H1 (cell line): Measurements from ENCODE around the gene MAST2. TPM values are rescaled to one million over a fixed set of nuclear protein-coding genes. Genes with fewer than 3 reads are reported as not detected.

Experiments
- CTCF ChIA-PET: fragments of 300-600 bp; sonication (Branson Sonifier 250); formaldehyde crosslinking; loops from one replicate; lab custom pipeline; 2021; ENCODE audit not compliant: partially characterized antibody; lab: Charles Lee
- POLR2A ChIA-PET: fragments of 300-600 bp; sonication (Branson Sonifier 250); formaldehyde crosslinking; loops from one replicate; lab custom pipeline; 2021; ENCODE audit warnings: inconsistent platforms; ENCODE audit not compliant: partially characterized antibody; lab: Charles Lee
- DNase-seq, 2 experiments: peaks; one replicate each; pipeline versions ENCODE4 v3.0.0 to v3.0.0-alpha.2; 2010 to 2022; ENCODE audit warnings: low spot score in 2 of 2, low read depth in 1 of 2, mixed read lengths in 1 of 2
- FAIRE-seq: peaks from 2 replicates; lab custom pipeline; 2011; peaks lifted over from hg19 to GRCh38; lab: Jason Lieb, UNC
- H2AFZ ChIP-seq: 2 replicates; pipeline ENCODE4 v1.8.1; 2012; ENCODE audit warnings: low read length, inconsistent platforms
- H2AK5ac ChIP-seq: 2 replicates; pipeline ENCODE4 v1.6.1; 2013; ENCODE audit warnings: low read depth, low read length
- H2BK120ac ChIP-seq: replicated peaks from 2 replicates; pipeline ENCODE3; 2013; ENCODE audit warnings: low read depth, low read length, inconsistent platforms
- H2BK12ac ChIP-seq: 2 replicates; pipeline ENCODE4 v1.6.1; 2013; ENCODE audit warnings: low read depth, low read length
- H2BK15ac ChIP-seq: 2 replicates; pipeline ENCODE4 v1.6.1; 2013; ENCODE audit warnings: low read length
- H2BK20ac ChIP-seq: 2 replicates; pipeline ENCODE4 v1.6.1; 2013; ENCODE audit warnings: low read length
- H2BK5ac ChIP-seq: 2 replicates; pipeline ENCODE4 v1.6.1; 2013; ENCODE audit warnings: low read depth, low read length
- H3K14ac ChIP-seq: 2 replicates; pipeline ENCODE4 v1.6.1; 2013; ENCODE audit warnings: inconsistent platforms; ENCODE audit not compliant: insufficient read length
- H3K18ac ChIP-seq: 2 replicates; pipeline ENCODE4 v1.6.1; 2013; ENCODE audit warnings: low read length; ENCODE audit errors: extremely low read depth
- H3K23ac ChIP-seq: 2 replicates; pipeline ENCODE4 v1.6.1; 2013; ENCODE audit warnings: inconsistent platforms; ENCODE audit not compliant: insufficient read length
- H3K23me2 ChIP-seq: 2 replicates; pipeline ENCODE4 v1.6.1; 2013; ENCODE audit warnings: low read depth, low read length
- H3K27ac ChIP-seq: 2 replicates; pipeline ENCODE4 v1.6.1; 2011; ENCODE audit warnings: low read depth, low read length, inconsistent platforms
- H3K27me3 ChIP-seq, 4 experiments: replicated peaks in 1 of 4; 1 replicate in 1 of 4; 2 replicates in 3 of 4; pipeline versions ENCODE4 v1.6.1 to v1.8.1; 2011 to 2013; ENCODE audit warnings: low read length in 3 of 4, mild to moderate bottlenecking in 3 of 4, inconsistent platforms in 2 of 4, mixed read lengths in 2 of 4, moderate library complexity in 1 of 4; ENCODE audit not compliant: control insufficient read depth in 3 of 4, insufficient read depth in 3 of 4; ENCODE audit errors: extremely low read depth in 1 of 4
- H3K36me3 ChIP-seq, 4 experiments: 2 replicates each; pipeline versions ENCODE4 v1.6.1 to v1.8.1; 2011 to 2013; ENCODE audit warnings: mild to moderate bottlenecking in 4 of 4, low read length in 3 of 4, moderate library complexity in 2 of 4, control low read depth in 1 of 4, inconsistent platforms in 1 of 4; ENCODE audit not compliant: insufficient read depth in 4 of 4, control insufficient read depth in 2 of 4
- H3K4ac ChIP-seq: replicated peaks from 2 replicates; pipeline ENCODE3; 2013; ENCODE audit warnings: low read length, low read depth, mixed read lengths, inconsistent platforms; ENCODE audit not compliant: insufficient read length
- H3K4me1 ChIP-seq, 4 experiments: replicated peaks in 1 of 4; 1 replicate in 1 of 4; 2 replicates in 3 of 4; pipeline versions ENCODE4 v1.6.1 to v1.8.1; 2011 to 2013; ENCODE audit warnings: low read length in 3 of 4, inconsistent platforms in 2 of 4, mixed read lengths in 1 of 4; ENCODE audit not compliant: insufficient read depth in 4 of 4, control insufficient read depth in 3 of 4
- H3K4me2 ChIP-seq, 2 experiments: 2 replicates each; pipeline versions ENCODE4 v1.6.1 to v1.8.1; 2011 to 2013; ENCODE audit warnings: low read depth in 2 of 2, low read length in 2 of 2, control low read depth in 1 of 2, inconsistent platforms in 1 of 2, mild to moderate bottlenecking in 1 of 2; ENCODE audit not compliant: insufficient read depth in 1 of 2
- H3K4me3 ChIP-seq, 4 experiments: fragments of 200-600, 300-600 bp in 1 of 4; sonication (generic), shearing (Covaris generic), sonication (Bioruptor Twin) in 1 of 4; 2 replicates each; pipeline versions ENCODE4 v1.5.1 to v1.8.1; 2011 to 2016; ENCODE audit warnings: low read length in 4 of 4, low read depth in 3 of 4, control low read depth in 2 of 4, inconsistent platforms in 2 of 4, mild to moderate bottlenecking in 2 of 4, mixed read lengths in 1 of 4, moderate library complexity in 1 of 4; ENCODE audit not compliant: insufficient read depth in 2 of 4; ENCODE audit errors: extremely low read depth in 1 of 4
- H3K56ac ChIP-seq: replicated peaks from 2 replicates; pipeline ENCODE3; 2013; ENCODE audit warnings: low read depth, mild to moderate bottlenecking, mixed read lengths, low read length, inconsistent platforms; ENCODE audit not compliant: insufficient read length
- H3K79me1 ChIP-seq: 2 replicates; pipeline ENCODE4 v1.6.1; 2013; ENCODE audit warnings: low read depth, low read length, control low read depth
- H3K79me2 ChIP-seq, 2 experiments: 2 replicates each; pipeline versions ENCODE4 v1.6.1 to v1.8.1; 2012 to 2013; ENCODE audit warnings: low read length in 2 of 2, mild to moderate bottlenecking in 2 of 2, inconsistent platforms in 1 of 2; ENCODE audit not compliant: insufficient read depth in 2 of 2, control insufficient read depth in 1 of 2
- H3K9ac ChIP-seq, 4 experiments: replicated peaks in 1 of 4; 1 replicate in 1 of 4; 2 replicates in 3 of 4; pipeline versions ENCODE4 v1.6.1 to v1.8.1; 2011 to 2013; ENCODE audit warnings: low read depth in 3 of 4, low read length in 3 of 4, control low read depth in 2 of 4, mild to moderate bottlenecking in 2 of 4, moderate library complexity in 2 of 4, inconsistent platforms in 1 of 4; ENCODE audit errors: extremely low read depth in 1 of 4
- H3K9me3 ChIP-seq, 2 experiments: 2 replicates each; pipeline versions ENCODE4 v1.6.1 to v1.8.1; 2012 to 2013; ENCODE audit warnings: mild to moderate bottlenecking in 2 of 2, moderate library complexity in 2 of 2, control low read depth in 1 of 2, inconsistent platforms in 1 of 2, low read depth in 1 of 2, low read length in 1 of 2, mixed read lengths in 1 of 2; ENCODE audit not compliant: insufficient read depth in 2 of 2
- H4K20me1 ChIP-seq, 2 experiments: replicated peaks in 1 of 2; 2 replicates each; pipeline versions ENCODE3 to v1.8.1; 2011 to 2013; ENCODE audit warnings: inconsistent platforms in 2 of 2, low read length in 2 of 2, mild to moderate bottlenecking in 1 of 2; ENCODE audit not compliant: insufficient read depth in 2 of 2, control insufficient read depth in 1 of 2
- H4K5ac ChIP-seq: 2 replicates; pipeline ENCODE4 v1.6.1; 2013; ENCODE audit warnings: low read length, low read depth, mixed read lengths, inconsistent platforms; ENCODE audit not compliant: insufficient read length
- H4K8ac ChIP-seq: 2 replicates; pipeline ENCODE4 v1.8.0; 2013; ENCODE audit warnings: mild to moderate bottlenecking, moderate library complexity, low read length, inconsistent platforms; ENCODE audit not compliant: insufficient read depth; ENCODE audit errors: extremely low read depth
- H4K91ac ChIP-seq: replicated peaks from 2 replicates; pipeline ENCODE3; 2013; ENCODE audit warnings: low read length, mixed read lengths, inconsistent platforms; ENCODE audit not compliant: insufficient read length
- ASH2L ChIP-seq: fragments of 200-600, 300-600 bp; sonication (generic); IDR thresholded peaks from one replicate; pipeline ENCODE4 v1.7.1; 2017; ENCODE audit warnings: low read length
- CBX8 ChIP-seq: fragments of 300-800, 300-1000 bp; sonication (generic); IDR thresholded peaks from 2 replicates; pipeline ENCODE4 v1.7.1; 2016; ENCODE audit warnings: low read depth, low read length, borderline replicate concordance
- CTBP2 ChIP-seq: IDR thresholded peaks from 2 replicates; pipeline ENCODE4 v1.7.0; 2011; ENCODE audit warnings: borderline replicate concordance, mild to moderate bottlenecking, moderate library complexity, mixed read lengths, low read length; ENCODE audit not compliant: insufficient read depth, insufficient read length
- EGR1 ChIP-seq: IDR thresholded peaks from 2 replicates; pipeline ENCODE4 v1.6.1; 2011; ENCODE audit warnings: low read depth, low read length, borderline replicate concordance
- POLR2AphosphoS5 ChIP-seq: IDR thresholded peaks from 2 replicates; pipeline ENCODE4 v1.6.1; 2011; ENCODE audit warnings: low read depth, low read length
- RBBP5 ChIP-seq: IDR thresholded peaks from 2 replicates; pipeline ENCODE4 v1.7.1; 2012; ENCODE audit warnings: low read depth, mild to moderate bottlenecking, inconsistent platforms, low read length, moderate library complexity, borderline replicate concordance
- RNF2 ChIP-seq: fragments of 200-900, 300-1000 bp; sonication (generic); IDR thresholded peaks from 2 replicates; pipeline ENCODE4 v1.7.1; 2016; ENCODE audit warnings: borderline replicate concordance, low read depth, mild to moderate bottlenecking, antibody characterized with exemption, low read length; ENCODE audit not compliant: poor library complexity, severe bottlenecking; ENCODE audit errors: missing control alignments
- SRF ChIP-seq: IDR thresholded peaks from 2 replicates; pipeline ENCODE4 v1.6.1; 2011; ENCODE audit warnings: mild to moderate bottlenecking, low read depth, low read length, moderate library complexity
- SUZ12 ChIP-seq: fragments of 200-600 bp; sonication (generic); IDR thresholded peaks from 2 replicates; pipeline ENCODE4 v1.6.1; 2012; ENCODE audit warnings: mild to moderate bottlenecking, inconsistent platforms, low read length, moderate library complexity, mixed read lengths
- WGBS, 2 experiments: shearing (Covaris generic) in 1 of 2; methylation state at CpG; one replicate each; pipeline versions ENCODE4 v1.1.6 to v1.1.7; 2013 to 2015; ENCODE audit warnings: low lambda C conversion rate in 2 of 2, mixed read lengths in 2 of 2, inconsistent platforms in 1 of 2, low coverage in 1 of 2, missing lambda C conversion rate in 1 of 2; ENCODE audit not compliant: insufficient replicate concordance in 2 of 2, insufficient coverage in 1 of 2, insufficient read length in 1 of 2; ENCODE audit errors: extremely low coverage in 1 of 2, missing lambda C conversion rate in 1 of 2; 5-methylcytosine and 5-hydroxymethylcytosine counted together
- polyA plus RNA-seq, 7 experiments: library from polyadenylated mRNA; depleted of rRNA in 3 of 7; stranded (reverse) in 5 of 7; unstranded in 2 of 7; fragments of >200 nt in 5 of 7; fragments of 200-250 nt in 2 of 7; gene quantifications; 1 replicate in 5 of 7; 2 replicates in 1 of 7; 4 replicates in 1 of 7; pipeline versions ENCODE4 v1.2.1 to v1.2.3, GENCODE V29; 2011 to 2013; ENCODE audit warnings: missing spikeins in 2 of 7, mixed read lengths in 2 of 7
- total RNA-seq: library from RNA; stranded (reverse); fragmentation: NEBNext Ultra II Directional; extraction: Animal tissue kit (Norgen Biotek cat#: 25700); gene quantifications from 2 replicates; pipeline ENCODE4 v1.2.1, GENCODE V29; 2021
- TF ChIP-seq, protein P1 (sequence below): IDR thresholded peaks from 2 replicates; pipeline ENCODE4 v1.6.1; 2011; ENCODE audit warnings: low read length, improper control_type of control experiment

Gene MAST2
- total and polyA plus RNA-seq, 2 of the 8 experiments (the other 6 are each of a cell fraction or from before 2014, with no cell fraction given): 20.5 to 35.4 TPM

DNA sequence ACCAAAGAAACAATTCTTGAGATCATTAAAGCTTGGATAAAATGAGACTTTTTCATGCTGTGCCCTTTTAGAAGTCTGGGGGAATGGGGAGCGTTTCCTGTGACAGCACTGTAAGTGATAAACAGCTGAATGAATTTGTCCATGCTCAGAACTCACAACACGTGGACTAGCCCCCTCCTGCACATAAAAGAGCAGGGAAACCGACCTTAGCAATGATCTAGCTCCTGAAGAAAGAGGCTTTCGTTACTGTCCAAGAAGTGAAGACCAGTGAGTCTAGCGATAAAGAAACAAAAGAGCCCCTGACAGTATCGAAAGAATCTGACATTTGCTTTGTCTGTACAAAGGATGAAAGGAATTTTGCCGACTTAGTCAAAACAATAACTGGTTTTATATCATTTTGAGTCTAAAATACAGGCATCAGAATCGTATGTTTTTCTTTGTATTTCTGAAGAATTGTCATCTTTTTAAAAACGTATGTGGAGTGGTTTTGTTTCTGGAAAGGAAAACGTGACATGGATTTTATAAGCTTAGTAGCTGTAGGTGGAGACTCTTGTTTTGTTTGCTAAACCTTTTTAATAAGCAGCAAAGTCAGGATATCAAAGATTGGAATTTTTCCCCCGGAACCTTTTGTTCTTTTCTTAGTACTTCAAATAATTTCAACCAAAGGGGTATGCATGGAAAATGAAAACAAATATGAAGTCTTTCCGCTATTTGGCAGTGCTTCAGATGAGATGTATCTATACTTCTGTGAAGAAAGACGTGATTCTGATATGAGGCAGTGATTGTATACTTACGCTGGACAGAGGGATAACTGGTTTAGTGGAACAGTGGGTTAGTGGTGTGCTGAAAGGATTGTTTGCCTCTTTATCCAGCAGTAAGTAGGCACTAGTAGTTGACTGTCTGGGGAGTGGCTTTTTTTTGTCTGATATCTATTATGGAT lies 61.0 kb downstream of the MAST2 start:
- Histone ChIP-seq H3K9me3 (no peaks in the 10 kb centered on the region), H2AFZ (no peak overlapping the region), H3K4me2 (no peak overlapping the region), H3K9ac (no peak overlapping the region), H2BK20ac (no peak overlapping the region), H3K4me1 (peaks cover 0 to 6% (median 0%) of the 10 kb centered on the region in 4 experiments; a peak in 1 of 7 replicates), H3K27me3 (no peaks in the 10 kb centered on the region), H3K27ac (no peak overlapping the region), H3K4ac (no peak overlapping the region), H2BK120ac (no peak overlapping the region), H3K79me1 (no peaks in the 10 kb centered on the region; the same call in 1 of the 2 replicates), H3K4me3 (no peak overlapping the region), H3K14ac (no peak overlapping the region), H4K8ac (no peak overlapping the region), H3K36me3 (no peaks in the 10 kb centered on the region), H2BK12ac (no peak overlapping the region), H2AK5ac (no peak overlapping the region), H3K23me2 (no peaks in the 10 kb centered on the region), H2BK15ac (no peak overlapping the region), H4K91ac (no peak overlapping the region), H2BK5ac (no peak overlapping the region), H4K20me1 (no peaks in the 10 kb centered on the region), H3K56ac (no peak overlapping the region), H4K5ac (no peak overlapping the region), H3K79me2 (peaks cover 0 to 60% of the 10 kb centered on the region in 2 experiments; a peak in 2 of 4 replicates), H3K23ac (no peak overlapping the region), H3K18ac (no peak overlapping the region)
- 82% methylated on average over 14 of the region's 14 CpGs; no CpG with 5 or more reads in 1 of the 2 experiments for WGBS, 2 experiments
- FAIRE-seq (no peak), DNase-seq (no peak)
- ChIA-PET CTCF (interaction anchor here (0.9 kb wide), 1 partner anchor 10 kb away, joined by 4 read pairs; no protein-coding TSS in a partner anchor), POLR2A (no interaction called here)
- TF ChIP-seq ASH2L (no peak), RBBP5 (no peak), SUZ12 (no peak), SRF (no peak), EGR1 (no peak), CBX8 (no peak), POLR2AphosphoS5 (no peak), RNF2 (no peak), CTBP2 (no peak)
- TF ChIP-seq, protein P1, sequence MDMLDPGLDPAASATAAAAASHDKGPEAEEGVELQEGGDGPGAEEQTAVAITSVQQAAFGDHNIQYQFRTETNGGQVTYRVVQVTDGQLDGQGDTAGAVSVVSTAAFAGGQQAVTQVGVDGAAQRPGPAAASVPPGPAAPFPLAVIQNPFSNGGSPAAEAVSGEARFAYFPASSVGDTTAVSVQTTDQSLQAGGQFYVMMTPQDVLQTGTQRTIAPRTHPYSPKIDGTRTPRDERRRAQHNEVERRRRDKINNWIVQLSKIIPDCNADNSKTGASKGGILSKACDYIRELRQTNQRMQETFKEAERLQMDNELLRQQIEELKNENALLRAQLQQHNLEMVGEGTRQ: no peak
